HG03442 (cell line): ENCODE results near the gene UNK.
"Not testable (repeated sequence)": the region's sequence is repeated elsewhere in the genome, so short reads cannot be mapped to it uniquely, and the experiment has no call there.

Source experiments
- ATAC-seq: cut with Tn5 transposase; IDR thresholded peaks from one replicate; pipeline ENCODE4 v1.9.1; 2021; ENCODE audit warnings: mild to moderate bottlenecking, moderate library complexity; ENCODE audit not compliant: unreplicated experiment

Gene UNK

GRCh38 chr17:75773121-75773807 is 11.3 kb upstream of the UNK start:
- ATAC-seq = no peak

- ATAC-seq = no peak
Measured at GRCh38 chr17:75773808-75774470, 10.7 kb upstream of the UNK start.

- no peak for ATAC-seq
Measured at GRCh38 chr17:75774471-75774990, 10.1 kb upstream of the UNK start.

GRCh38 chr17:75774991-75775668 is 9.5 kb upstream of the UNK start:
- no peak for ATAC-seq

GRCh38 chr17:75776386-75777295 is 8.0 kb upstream of the UNK start:
- no peak for ATAC-seq

GRCh38 chr17:75777296-75777922 is 7.2 kb upstream of the UNK start:
- ATAC-seq = no peak

- not testable (repeated sequence) for ATAC-seq
Measured at GRCh38 chr17:75778066-75778860, 6.3 kb upstream of the UNK start.

- peak; percentile 6 for ATAC-seq
Measured at GRCh38 chr17:75778861-75779249, 5.8 kb upstream of the UNK start.

GRCh38 chr17:75779250-75779986 is 5.2 kb upstream of the UNK start:
- ATAC-seq = peak; percentile 57

GRCh38 chr17:75779987-75780889 is 4.4 kb upstream of the UNK start:
- ATAC-seq = no peak

GRCh38 chr17:75783069-75783783 is 1.4 kb upstream of the UNK start:
- ATAC-seq = no peak

GRCh38 chr17:75783803-75784472 is 668 bp upstream of the UNK start:
- no peak for ATAC-seq

GRCh38 chr17:75785016-75785890 is 647 bp downstream of the UNK start:
- peak; percentile 52 for ATAC-seq

GRCh38 chr17:75791254-75791653 is 6.6 kb downstream of the UNK start:
- ATAC-seq = no peak

GRCh38 chr17:75793460-75793859 is 8.9 kb downstream of the UNK start:
- ATAC-seq = no peak
